HG03097 (cell line): ENCODE measurements around the gene MUSK.
"Not testable (repeated sequence)": the region's sequence is repeated elsewhere in the genome, so short reads cannot be mapped to it uniquely, and the experiment has no call there.

Experiments
- ATAC-seq: cut with Tn5 transposase; IDR thresholded peaks from one replicate; pipeline ENCODE4 v1.9.1; 2021; ENCODE audit not compliant: unreplicated experiment, low FRiP score

The MUSK gene

GRCh38 chr9:110755179-110755578 is 86.6 kb downstream of the MUSK start:
- no peak for ATAC-seq

DNA sequence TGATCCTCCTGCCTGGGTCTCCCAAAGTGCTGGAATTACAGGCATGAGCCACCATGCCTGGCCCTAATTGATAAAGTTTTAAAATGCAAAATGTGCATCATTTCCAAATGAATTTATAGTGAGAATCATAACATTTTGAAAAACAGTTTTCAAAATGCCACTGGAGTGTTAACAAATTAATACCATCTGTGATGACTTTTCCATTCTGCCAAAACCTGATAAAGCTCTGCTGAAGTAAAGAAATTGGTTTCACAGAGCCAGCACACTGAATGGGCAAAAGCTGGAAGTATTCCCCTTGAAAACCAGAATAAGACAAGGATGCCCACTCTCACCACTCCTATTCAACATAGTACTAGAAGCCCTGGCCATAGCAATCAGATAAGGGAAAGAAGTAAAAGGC is 89.6 kb downstream of the MUSK start:
- no peak for ATAC-seq

- ATAC-seq: no peak
Observed at GRCh38 chr9:110762783-110763182, 94.2 kb downstream of the MUSK start.

DNA sequence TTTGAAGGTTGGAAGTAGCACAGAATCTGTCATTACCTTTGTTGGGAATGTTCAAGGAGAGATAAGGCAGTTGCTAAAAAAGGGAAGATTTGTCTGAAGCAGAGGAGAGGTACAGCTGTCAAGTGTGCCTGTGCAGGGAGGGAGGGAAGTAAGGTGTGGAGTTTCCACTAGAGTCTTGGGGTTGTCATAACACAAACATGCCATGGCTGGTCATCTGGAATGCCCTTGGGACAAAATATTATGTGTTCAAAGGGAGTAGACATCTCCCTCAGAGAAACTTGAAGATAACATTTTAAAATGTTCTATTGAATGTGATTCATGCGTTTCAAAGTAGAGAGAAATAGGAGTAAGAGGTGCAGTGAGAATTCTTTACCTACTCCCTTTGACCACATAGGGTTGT is 95.0 kb downstream of the MUSK start:
- no peak for ATAC-seq

- ATAC-seq: no peak
Observed at GRCh38 chr9:110764006-110764405, 95.4 kb downstream of the MUSK start.

- ATAC-seq: no peak
Observed at GRCh38 chr9:110765926-110766325, 97.3 kb downstream of the MUSK start.

DNA sequence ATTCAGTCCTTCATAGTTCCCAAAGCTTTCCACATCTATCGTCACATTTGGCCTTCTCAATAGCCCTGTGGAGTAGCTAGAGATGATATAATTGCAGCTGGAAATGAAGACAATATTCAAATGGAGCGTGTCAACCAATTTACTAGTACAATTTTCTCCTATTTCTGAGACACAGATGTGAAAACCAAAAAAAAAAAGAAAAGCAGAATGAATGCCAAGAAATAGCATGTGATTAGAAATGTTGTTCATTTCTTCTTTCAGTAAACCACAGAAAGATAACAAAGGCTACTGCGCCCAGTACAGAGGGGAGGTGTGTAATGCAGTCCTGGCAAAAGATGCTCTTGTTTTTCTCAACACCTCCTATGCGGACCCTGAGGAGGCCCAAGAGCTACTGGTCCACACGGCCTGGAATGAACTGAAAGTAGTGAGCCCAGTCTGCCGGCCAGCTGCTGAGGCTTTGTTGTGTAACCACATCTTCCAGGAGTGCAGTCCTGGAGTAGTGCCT is 99.0 kb downstream of the MUSK start:
- ATAC-seq: no peak

DNA sequence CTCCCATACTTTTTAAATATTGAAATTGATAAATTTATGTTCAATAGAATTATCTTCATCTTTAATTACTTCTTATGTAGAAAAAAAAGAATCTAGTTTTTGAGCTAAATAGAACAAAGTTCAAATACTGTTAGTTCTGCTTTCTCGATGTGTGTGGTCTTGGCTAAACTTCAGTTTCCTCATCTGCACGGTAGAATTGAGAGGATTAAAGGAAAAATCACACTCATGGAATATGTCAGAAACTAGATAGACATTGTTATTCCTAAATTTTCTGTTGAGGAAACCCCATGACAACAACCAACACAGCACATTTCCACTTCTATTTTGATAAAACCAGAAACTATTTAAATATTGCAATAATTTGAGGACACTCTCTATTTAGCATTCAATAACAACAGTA is 100.3 kb downstream of the MUSK start:
- ATAC-seq: no peak

- ATAC-seq: no peak
Observed at GRCh38 chr9:110769667-110770066, 101.1 kb downstream of the MUSK start.

DNA sequence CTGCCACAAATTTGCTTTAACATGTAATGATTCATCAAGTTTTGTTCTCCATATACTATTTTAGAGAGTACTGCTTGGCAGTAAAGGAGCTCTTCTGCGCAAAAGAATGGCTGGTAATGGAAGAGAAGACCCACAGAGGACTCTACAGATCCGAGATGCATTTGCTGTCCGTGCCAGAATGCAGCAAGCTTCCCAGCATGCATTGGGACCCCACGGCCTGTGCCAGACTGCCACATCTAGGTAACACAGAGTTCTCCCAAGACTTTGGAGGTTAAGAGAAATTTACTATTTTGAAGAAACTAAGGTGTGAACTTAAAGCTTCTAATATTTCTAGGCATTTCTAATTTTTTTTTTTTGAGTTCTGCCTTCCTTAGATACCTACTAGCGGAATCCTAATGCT is 107.1 kb downstream of the MUSK start:
- ATAC-seq: no peak

DNA sequence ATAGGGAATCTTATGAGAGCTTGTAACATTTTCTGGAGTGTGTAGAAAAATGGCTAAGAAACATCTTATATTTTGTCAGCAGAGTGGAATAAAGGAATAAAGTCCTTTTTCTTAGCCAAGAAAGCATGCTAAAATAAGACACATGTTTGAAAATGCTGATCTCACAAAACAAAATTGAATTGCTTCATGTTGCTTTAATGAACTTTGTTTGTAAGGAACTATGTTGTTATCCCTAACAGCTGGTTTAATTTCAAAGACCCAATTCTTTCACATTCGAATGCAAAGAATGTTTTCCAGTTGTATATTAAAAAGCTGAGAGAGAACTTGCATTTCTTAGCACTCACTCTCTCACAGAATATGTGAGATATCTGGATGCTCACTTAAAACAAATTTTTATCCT is 107.6 kb downstream of the MUSK start:
- ATAC-seq: no peak

DNA sequence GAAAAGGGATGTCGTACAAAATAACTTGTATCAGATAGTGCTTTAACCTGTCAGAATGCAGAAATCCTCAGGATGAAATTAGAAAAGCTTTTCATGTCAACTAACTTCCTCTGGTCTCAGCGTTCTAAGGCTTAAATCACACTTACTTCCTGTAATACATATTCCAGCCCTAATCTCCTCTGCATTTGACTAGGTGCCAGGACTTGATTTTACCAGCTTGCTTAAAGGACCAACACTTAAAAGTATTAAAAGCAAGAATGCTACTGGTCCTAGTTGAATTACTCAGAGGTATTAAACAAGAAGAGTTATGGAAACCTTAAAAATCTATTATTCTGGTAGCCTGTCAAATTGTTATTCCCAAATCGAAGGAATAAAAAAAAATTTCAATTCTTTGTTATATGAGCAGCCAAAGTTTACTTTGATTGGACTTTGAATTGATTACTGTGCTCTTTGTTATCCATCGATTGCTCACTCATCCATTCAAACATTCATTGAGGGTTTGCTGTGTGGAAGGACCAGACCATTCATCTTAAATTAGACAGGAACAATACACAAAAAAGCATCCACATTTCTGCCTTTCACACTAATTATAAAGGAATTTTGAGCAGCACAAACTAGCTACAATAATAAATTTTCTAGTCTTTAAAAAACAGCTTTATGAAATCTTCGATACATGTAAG is 108.7 kb downstream of the MUSK start:
- no peak for ATAC-seq

DNA sequence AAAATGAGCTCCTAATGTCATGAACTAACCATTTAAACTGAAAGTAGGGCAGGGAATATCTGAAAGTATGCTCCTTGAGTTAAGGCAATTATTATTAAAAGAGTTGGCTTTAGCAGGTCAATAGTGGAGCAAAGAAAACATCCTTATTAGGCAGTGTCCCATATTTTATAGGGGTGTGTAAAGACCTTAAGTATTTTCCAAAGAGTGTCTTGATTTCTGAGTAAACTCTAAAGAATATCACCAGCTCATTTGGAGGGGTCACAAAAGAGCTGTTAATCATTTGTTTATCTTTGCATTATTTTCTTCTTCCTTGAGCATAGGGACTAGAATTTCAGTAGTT is 109.3 kb downstream of the MUSK start:
- ATAC-seq: no peak

- no peak for ATAC-seq
Observed at GRCh38 chr9:110782701-110783100, 114.1 kb downstream of the MUSK start.

DNA sequence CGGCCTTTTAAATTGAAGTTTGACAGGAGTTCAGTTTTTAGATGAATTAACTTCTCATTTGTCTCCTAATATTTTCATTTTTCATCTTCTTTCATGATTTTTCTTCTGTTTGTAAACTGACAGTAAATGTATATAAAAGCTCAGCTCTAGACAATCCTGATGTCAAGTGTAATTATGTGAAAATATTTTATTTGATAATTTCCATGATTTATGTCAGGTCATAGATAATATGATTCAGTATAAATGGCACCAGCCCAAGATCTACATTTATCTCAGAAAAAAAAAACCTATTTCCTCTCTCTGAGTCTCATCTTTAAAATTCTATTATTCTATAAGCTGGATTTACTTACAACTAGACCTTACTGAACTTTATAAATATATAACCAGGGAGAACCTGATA is 115.7 kb downstream of the MUSK start:
- ATAC-seq: no peak

- ATAC-seq: no peak
Observed at GRCh38 chr9:110785166-110785565, 116.6 kb downstream of the MUSK start.

DNA sequence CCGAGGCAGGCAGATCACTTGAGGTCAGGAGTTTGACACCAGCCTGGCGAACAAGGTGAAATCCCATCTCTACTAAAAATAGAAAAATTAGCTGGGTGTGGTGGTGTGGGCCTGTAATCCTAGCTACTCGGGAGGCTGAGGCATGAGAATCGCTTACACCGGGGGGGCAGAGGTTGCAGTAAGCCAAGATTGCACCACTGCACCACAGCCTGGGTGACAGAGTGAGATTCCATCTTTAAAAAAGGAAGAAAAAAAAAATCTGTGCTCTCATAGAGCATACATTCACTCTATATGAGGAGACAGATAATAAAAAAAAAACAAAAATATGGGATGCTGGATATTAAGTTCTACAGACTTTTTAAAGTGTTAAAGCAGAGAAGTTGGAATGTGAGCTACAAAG is 119.8 kb downstream of the MUSK start:
- not testable (repeated sequence) for ATAC-seq

GRCh38 chr9:110788871-110789270 is 120.3 kb downstream of the MUSK start:
- ATAC-seq: no peak

DNA sequence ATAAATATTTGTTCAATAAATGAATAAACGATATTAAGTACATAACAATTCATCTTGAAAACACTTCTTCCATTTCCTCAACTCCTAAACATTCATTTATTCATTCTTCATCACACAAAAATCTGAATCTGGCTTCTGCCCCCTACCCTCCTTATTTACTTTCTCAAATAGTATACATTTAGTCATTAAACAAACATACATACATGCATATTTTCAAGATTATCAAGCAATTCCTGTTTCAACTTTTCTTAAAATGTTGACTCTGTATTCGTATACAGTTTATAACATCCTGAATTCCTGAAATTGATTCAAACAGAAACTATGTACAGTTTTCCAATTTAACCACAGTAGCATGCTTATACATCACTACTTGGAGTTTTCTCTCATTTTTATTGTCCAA is 129.0 kb downstream of the MUSK start:
- no peak for ATAC-seq

GRCh38 chr9:110799396-110799795 is 130.8 kb downstream of the MUSK start:
- ATAC-seq: no peak

DNA sequence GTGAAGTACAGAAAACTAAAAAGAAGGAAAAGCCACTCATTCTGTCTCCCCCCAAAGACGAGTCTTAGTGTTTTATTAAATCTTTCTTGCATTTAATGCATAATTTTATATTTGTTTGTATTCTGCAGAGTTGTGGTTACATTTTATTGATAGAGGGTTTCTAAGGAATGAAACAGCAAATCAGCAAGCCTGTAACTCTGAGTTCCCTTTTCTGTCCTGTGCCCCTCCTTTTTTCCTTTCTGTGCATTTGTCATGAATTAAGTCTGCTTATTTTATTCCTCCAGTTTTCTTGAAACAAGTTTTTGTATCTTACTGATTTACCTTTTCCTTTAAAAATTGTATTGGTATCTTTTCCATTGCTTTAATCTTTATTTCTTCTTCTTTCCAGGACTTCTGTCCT is 132.8 kb downstream of the MUSK start:
- ATAC-seq: no peak

GRCh38 chr9:110802416-110803035 is 133.9 kb downstream of the MUSK start:
- no peak for ATAC-seq
